Airway epithelial cell (primary cell): ENCODE measurements around the gene PTPRA. TPM values are rescaled to one million over a fixed set of nuclear protein-coding genes. Genes with fewer than 3 reads are reported as not detected.

Source experiments
- total RNA-seq: library from RNA; depleted of rRNA; stranded (reverse); fragments of >200 nt; gene quantifications from 2 replicates; pipeline ENCODE4 v1.2.3, GENCODE V29; 2015

The PTPRA gene
- total RNA-seq: 22.7 and 32.4 TPM in 2 replicates

GRCh38 chr20:2873010-2873746, at the start of gene PTPRA:
Gene PTPRA (plus strand): TSS chr20:2873481. CDS start chr20:2964278, 90,797 bp downstream.

GRCh38 chr20:2840138-2840966, 32.9 kb upstream of the PTPRA start, which contains the start of the genes PCED1A and VPS16:
Gene PCED1A (minus strand): TSS chr20:2840655. CDS start chr20:2839912, 743 bp downstream.
Gene VPS16 (plus strand): TSS chr20:2840745. CDS start chr20:2840775, 30 bp downstream.

DNA sequence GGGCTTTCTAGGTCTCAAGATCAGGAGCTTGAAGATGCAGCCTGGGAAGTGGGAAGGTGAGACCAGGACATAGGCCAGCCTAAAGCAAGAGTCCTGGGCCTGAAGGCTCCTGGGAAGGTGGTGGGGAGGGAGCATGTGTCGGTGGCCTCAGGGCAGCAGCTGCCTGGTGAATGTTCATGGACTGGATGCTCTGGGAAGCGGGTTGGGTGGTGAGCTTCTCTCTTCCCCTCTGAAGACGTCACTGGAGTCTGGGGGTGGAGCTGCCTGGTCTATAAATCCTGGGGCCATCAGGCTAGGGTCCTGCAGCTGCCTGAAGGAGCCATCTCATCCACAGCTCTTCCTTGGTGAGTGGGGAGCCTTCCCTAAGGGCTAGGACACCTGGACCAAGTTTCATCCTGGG, 170.0 kb downstream of the PTPRA start, which contains the start of gene GNRH2:
GNRH2 (plus strand) TSS at position 301 of the 400 bp plus-strand sequence. CDS start 793 bp downstream, outside the sequence.

GRCh38 chr20:3045816-3046676, 172.8 kb downstream of the PTPRA start, which contains the start of gene MRPS26:
Gene MRPS26 (plus strand): TSS chr20:3046052. CDS start chr20:3046069, 17 bp downstream.

DNA sequence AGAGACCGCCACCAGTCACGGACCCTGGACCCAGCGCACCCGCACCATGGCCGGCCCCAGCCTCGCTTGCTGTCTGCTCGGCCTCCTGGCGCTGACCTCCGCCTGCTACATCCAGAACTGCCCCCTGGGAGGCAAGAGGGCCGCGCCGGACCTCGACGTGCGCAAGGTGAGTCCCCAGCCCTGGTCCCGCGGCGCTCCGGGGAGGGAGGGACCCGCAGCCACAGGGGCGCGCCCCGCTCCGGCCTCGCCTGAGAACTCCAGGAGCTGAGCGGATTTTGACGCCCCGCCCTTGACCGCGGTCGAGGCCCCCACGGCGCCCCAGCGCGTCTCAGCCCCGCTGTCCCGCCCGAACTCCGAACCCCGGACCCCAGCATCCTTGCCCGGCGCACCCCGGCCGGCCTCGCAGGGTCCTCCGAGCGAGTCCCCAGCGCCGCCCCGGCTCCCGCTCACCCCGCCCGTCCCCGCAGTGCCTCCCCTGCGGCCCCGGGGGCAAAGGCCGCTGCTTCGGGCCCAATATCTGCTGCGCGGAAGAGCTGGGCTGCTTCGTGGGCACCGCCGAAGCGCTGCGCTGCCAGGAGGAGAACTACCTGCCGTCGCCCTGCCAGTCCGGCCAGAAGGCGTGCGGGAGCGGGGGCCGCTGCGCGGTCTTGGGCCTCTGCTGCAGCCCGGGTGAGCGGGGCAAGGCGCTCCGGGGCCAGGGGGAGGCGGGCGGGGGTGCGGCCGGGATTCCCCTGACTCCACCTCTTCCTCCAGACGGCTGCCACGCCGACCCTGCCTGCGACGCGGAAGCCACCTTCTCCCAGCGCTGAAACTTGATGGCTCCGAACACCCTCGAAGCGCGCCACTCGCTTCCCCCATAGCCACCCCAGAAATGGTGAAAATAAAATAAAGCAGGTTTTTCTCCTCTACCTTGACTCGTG, 198.6 kb downstream of the PTPRA start, which contains the start of gene OXT:
OXT (plus strand) TSS at position 11 of the 920 bp plus-strand sequence; CDS start at position 47, 36 bp downstream.

DNA sequence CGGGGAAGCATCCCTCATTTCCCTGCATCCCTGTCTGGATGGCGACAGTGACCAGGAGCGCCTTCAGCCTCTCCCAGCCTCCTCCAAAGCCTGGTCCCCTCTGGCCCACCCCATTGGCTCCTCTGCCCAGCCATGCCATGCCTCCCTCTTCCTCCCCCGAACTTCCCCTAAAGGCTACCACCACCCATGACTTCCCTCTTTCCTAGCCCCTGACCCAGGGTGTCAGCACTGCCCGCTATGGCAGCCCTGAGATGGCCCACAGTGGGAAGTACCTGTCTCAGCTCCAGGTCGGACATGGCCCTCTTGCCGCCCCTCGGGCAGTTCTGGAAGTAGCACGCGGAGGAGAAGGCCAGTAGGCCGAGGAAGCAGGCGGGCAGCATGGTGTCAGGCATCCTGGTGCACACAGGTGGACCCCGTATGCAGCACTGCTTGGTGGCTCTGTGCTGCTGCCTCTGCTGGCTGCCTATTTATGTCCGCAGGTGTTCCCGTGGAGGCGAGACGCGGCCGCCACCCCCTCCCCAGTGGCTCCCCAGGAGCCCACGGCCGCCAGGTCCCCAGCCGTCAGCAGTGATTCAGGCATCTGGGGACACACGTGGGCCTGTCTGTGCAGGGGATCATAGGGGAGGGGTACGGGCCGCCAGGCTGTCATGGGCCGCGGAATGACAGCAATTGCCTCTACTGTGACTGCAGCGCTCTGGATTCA, 211.2 kb downstream of the PTPRA start, which contains the start of gene AVP:
AVP (minus strand) TSS at position 442 of the 703 bp plus-strand sequence; CDS start at position 392, 50 bp downstream.

Other genes with a start within 250 kb of the PTPRA start
- gene NOP56, start 220.8 kb upstream of the PTPRA start, total RNA-seq: 157 and 166 TPM in 2 replicates
- 116 and 122 TPM in 2 replicates for gene IDH3B, start 209.3 kb upstream of the PTPRA start, total RNA-seq
- gene EBF4, start 180.7 kb upstream of the PTPRA start, total RNA-seq: 0.21 TPM in 1 of 2 replicates, not detected in the other
- gene CPXM1, start 72.9 kb upstream of the PTPRA start, total RNA-seq: not detected in 2 replicates
- gene C20orf141, start 58.5 kb upstream of the PTPRA start, total RNA-seq: not detected in 2 replicates
- not detected in 2 replicates for gene TMEM239, start 57.1 kb upstream of the PTPRA start, total RNA-seq
- 7.7 and 10.4 TPM in 2 replicates for gene PCED1A, start 32.8 kb upstream of the PTPRA start, total RNA-seq
- gene VPS16, start 32.7 kb upstream of the PTPRA start, total RNA-seq: 17.8 and 26.0 TPM in 2 replicates
- gene GNRH2, start 170.1 kb downstream of the PTPRA start, total RNA-seq: not detected in 2 replicates
- gene MRPS26, start 172.6 kb downstream of the PTPRA start, total RNA-seq: 91.3 and 98.8 TPM in 2 replicates
- gene OXT, start 198.1 kb downstream of the PTPRA start, total RNA-seq: not detected in 2 replicates
- not detected in 2 replicates for gene AVP, start 211.2 kb downstream of the PTPRA start, total RNA-seq